ENCODE results near the gene TEAD1. TPM values are rescaled to one million over a fixed set of nuclear protein-coding genes. Genes with fewer than 3 reads are reported as not detected.

TEAD1 gene
- total and polyA plus RNA-seq, 9 of the 15 experiments (the other 6 are each of a cell fraction or from before 2014, with no cell fraction given) = 1.7 to 17.7 (median 10.8) TPM

DNA sequence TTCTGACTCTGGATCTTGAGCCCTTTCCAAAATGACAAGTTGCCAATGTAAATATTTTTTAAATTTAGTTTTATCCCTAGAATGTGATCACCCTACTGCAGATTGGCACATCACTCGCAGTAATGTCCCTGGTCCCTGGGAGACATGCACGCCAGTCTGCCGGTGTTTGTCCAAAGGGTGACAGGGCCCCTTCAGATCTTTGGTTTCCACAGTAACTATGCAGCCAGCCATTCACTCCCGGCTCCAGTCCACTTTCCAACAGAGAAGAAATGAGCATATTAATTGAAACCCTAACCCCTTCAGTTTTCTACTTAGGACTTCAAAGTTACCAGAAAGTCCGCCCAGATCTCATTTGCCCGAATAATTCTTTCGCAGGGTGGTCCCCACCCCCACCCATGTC lies 309.1 kb downstream of the TEAD1 start:
- Histone ChIP-seq H4K20me1 (replicated peaks; ENCODE audit: control insufficient read depth, insufficient read depth, low read length) (peaks cover 35% of the 10 kb centered on the region; the same call in 1 of the 2 replicates), H3K9ac (ENCODE audit: insufficient read depth in 1 of 2, low read depth in 2 of 2, low read length in 2 of 2) (no peak overlapping the region), H3K79me2 (ENCODE audit: control insufficient read depth, insufficient read depth, low read length) (peaks cover 94% of the 10 kb centered on the region), H3K4me2 (ENCODE audit: insufficient read depth, low read length) (no peak overlapping the region), H3K9me1 (ENCODE audit: control insufficient read depth, insufficient read depth, low read length) (peaks cover 2% of the 10 kb centered on the region), H3K9me3 (replicated peaks; ENCODE audit: control insufficient read depth, insufficient read depth, low read depth, low read length) (no peaks in the 10 kb centered on the region), H2AFZ (ENCODE audit: low read depth, low read length) (no peak overlapping the region), H3K36me3 (ENCODE audit: control insufficient read depth, insufficient read depth, low read length) (peaks cover 97% of the 10 kb centered on the region), H3K27me3 (ENCODE audit: control insufficient read depth in 2 of 2, insufficient read depth in 2 of 2, low read length in 2 of 2) (no peaks in the 10 kb centered on the region), H3K4me1 (replicated peaks in 1 of 2; ENCODE audit: control insufficient read depth in 2 of 2, insufficient read depth in 2 of 2, low read length in 2 of 2) (peaks cover 10 to 24% of the 10 kb centered on the region in 2 experiments; a peak in 3 of 5 replicates), H3K4me3 (no peak overlapping the region), H3K27ac (ENCODE audit: extremely low read depth, low read depth, low read length) (no peak overlapping the region)
- 94% methylated on average over 7 of the region's 7 CpGs for WGBS (ENCODE audit: insufficient coverage, low coverage, missing lambda C conversion rate)
- CTCF ChIA-PET (ENCODE audit: low intra/inter-chr PET ratio) = no interaction called here
- intact Hi-C loops (cut with micrococcal nuclease) = no loop called here
- TF ChIP-seq ESRRB (CRISPR knock-in tag; IDR thresholded peaks at IDR 0.05; ENCODE audit: borderline replicate concordance) (no peak), ZBTB7A (IDR thresholded peaks at IDR 0.05; ENCODE audit: borderline replicate concordance, control insufficient read depth, low read depth, low read length) (no peak), BCL6 (CRISPR knock-in tag; IDR thresholded peaks at IDR 0.05) (no peak)
- TF ChIP-seq, protein P1, sequence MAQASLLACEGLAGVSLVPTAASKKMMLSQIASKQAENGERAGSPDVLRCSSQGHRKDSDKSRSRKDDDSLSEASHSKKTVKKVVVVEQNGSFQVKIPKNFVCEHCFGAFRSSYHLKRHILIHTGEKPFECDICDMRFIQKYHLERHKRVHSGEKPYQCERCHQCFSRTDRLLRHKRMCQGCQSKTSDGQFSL (CRISPR knock-in tag; IDR thresholded peaks at IDR 0.05) = no peak
- TF ChIP-seq, protein P1 (tag; IDR thresholded peaks at IDR 0.05) = no peak
- FAIRE-seq (no peak), DNase-seq (ENCODE audit: extremely low read depth in 1 of 4, low spot score in 3 of 4) (no peak), ATAC-seq (no peak)
- in situ Hi-C loops (cut with MboI) = no loop called here
- POLR2A ChIA-PET = interaction anchor here (0.5 to 1.0 kb wide), 3 partner anchors 9 to 655 kb away, joined by 3 to 5 read pairs (median 4); no protein-coding TSS in a partner anchor
- no TSS peak for BruUV-seq (replicated peaks)
